Astrocyte (in vitro differentiated cells and primary cell): Measurements from ENCODE around the gene PPP2R2C.

Source experiments
- EZH2 ChIP-seq: IDR thresholded peaks from 2 replicates; pipeline ENCODE4 v1.6.1; 2012; ENCODE audit warnings: mild to moderate bottlenecking, low read length, inconsistent platforms; ENCODE audit not compliant: insufficient read depth
- TF ChIP-seq, protein P1 (sequence below): IDR thresholded peaks from 2 replicates; pipeline ENCODE4 v1.5.1; 2011; ENCODE audit warnings: low read depth, mild to moderate bottlenecking, inconsistent platforms, low read length, moderate library complexity; ENCODE audit not compliant: insufficient read depth

DNA sequence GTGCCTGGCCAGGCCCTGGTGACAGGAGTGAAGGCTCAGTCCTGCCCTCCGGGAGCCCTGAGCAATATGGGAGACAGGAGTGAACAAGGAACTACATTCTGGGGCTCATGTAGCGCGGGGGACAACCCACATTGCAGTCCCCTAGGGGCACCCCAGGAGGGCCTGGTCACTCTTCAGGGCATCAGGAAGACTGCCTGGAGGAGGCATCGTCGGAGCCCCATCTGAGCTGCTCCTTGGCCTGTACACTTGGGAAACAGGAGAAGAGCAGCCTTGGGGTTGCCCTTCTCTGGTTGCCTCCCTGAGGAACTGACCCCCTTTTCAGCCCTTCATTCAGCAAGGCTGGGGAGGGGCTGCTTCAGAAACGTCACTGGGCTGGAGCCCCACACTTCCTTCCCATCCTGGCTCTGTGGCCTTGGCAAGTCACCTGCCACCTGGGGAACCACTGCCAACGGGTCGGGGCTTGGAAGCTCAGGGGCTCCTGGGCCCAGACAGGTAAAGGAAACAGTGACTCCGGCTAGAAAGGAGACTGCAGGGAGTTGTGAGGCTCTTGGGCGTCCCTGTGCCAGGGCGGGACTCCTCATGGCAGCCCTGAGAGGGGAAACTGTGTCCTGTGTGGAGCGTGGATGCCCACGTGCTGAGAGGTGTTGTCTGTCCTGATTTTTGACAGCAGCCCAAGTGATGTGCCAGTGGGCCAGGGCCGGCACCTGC is 192.7 kb downstream of the PPP2R2C start:
- TF ChIP-seq, protein P1, sequence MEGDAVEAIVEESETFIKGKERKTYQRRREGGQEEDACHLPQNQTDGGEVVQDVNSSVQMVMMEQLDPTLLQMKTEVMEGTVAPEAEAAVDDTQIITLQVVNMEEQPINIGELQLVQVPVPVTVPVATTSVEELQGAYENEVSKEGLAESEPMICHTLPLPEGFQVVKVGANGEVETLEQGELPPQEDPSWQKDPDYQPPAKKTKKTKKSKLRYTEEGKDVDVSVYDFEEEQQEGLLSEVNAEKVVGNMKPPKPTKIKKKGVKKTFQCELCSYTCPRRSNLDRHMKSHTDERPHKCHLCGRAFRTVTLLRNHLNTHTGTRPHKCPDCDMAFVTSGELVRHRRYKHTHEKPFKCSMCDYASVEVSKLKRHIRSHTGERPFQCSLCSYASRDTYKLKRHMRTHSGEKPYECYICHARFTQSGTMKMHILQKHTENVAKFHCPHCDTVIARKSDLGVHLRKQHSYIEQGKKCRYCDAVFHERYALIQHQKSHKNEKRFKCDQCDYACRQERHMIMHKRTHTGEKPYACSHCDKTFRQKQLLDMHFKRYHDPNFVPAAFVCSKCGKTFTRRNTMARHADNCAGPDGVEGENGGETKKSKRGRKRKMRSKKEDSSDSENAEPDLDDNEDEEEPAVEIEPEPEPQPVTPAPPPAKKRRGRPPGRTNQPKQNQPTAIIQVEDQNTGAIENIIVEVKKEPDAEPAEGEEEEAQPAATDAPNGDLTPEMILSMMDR, result no peak
- TF ChIP-seq EZH2, result no peak
